Middle frontal gyrus (tissue), 1 donor: ENCODE results near the gene TAF6.
"Not testable (repeated sequence)": the region's sequence is repeated elsewhere in the genome, so short reads cannot be mapped to it uniquely, and the experiment has no call there.

ENCODE experiments used
- DNase-seq: peaks from one replicate; pipeline ENCODE4 v3.0.0-alpha.2; 2015; ENCODE audit warnings: low spot score; ENCODE audit errors: extremely low spot score

Gene TAF6

DNA sequence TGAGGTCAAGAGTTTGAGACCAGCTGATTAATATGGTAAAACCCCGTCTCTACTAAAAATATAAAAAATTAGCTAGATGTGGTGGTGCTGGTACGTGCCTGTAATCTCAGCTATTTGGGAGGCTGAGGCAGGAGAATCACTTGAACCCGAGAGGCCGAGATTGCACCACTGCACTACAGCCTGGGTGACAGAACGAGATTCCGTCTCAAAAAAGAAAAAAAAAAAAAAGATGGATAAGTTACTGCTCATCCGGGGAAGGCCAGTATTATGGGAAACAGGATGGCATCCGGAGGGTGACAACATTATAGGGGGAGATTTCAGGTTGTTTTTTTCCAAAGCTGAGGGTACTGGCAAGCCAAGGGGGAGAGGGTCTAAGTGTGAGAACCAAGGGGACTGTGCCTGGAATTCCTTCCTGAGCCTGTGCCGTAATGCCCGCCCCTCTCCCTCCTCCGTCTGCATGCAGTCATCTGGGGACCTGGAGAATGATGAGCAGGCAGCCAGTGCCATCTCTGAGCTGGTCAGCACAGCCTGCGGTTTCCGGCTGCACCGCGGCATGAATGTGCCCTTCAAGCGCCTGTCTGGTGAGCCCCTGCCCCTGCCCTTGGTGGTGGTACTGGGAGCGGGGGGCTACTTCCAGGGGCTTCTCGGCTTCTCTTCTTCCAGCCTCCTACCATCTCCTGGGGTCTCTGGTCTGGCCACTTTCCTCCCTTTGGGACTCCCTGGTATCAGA is 33.9 kb upstream of the TAF6 start:
- DNase-seq: no peak

DNA sequence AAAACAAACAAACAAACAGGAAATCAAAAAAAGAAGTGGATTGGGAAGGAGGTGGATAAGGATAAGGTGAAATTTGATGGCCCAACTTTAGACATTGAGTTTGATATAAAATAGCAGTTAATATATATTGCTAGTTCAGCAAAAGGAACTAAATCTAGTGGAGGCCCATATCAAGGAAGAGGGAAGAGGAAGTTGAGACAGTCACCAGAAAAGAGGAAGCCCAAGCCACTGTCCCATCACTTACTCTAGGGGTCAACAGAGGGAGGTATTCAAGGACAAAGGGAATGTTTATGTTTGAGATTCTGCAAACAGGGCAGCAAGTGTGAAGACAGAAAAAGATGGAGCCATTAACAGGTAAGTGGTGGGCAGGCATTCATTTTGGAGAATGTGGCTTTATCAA is 33.2 kb upstream of the TAF6 start:
- DNase-seq: no peak

DNA sequence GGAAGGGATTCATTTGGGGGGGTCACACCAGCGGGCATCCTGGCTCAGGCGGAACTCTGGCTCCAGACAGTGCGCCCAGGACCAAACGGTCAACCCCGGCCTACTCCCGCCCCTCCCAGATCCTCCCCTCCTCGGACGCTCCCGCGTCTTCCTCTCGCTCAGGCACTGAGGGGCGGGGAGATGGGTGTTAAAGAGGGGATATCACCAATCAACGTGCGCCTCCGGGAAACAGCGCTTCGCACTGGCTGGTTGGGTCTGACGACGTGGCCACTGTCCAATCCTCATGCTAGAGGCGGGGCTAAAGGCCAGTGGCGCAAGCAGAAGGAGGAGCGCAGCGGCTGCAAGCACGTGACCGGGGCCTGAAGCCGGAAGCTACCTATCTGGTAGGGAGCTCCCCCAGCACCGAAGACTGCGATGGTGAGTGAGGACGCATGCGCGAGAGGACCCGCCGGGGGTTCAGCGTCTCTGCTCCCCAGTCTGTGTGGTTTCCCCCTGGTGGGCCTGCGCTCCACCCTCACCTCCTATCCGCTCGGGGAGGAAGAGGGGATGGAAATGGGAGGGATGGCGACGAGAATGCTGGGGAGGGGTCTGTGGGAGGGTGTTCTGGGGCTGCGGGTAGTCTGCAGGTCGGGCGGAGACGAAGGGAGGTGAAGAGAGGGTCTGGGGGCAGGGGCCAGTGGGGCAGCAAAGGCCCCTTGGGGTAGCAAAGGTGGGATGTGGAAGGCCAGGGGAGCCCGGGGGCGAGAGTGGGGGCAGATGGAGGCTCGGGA is 29.6 kb upstream of the TAF6 start, which contains the start of gene LAMTOR4:
TSS of gene LAMTOR4 (plus strand) at position 360 of the 770 bp plus-strand sequence. CDS start at position 415, 55 bp downstream.
- peak; percentile 98 for DNase-seq

DNA sequence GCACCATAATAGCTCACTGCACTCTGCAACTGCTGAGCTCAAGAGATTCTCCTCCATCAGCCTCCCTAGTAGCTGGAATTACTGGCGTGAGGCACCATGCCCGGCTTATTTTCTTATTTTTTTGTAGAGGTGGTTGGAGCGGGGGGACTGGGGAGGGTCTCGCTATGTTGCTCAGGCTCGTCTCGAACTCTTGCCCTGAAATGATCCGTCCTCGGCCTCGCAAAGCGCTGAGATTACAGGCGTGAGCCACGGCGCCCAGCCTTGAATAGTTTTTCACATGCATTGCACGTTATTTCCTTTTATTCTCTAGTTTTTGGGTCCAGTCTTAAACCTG is 29.0 kb upstream of the TAF6 start:
- no peak for DNase-seq

DNA sequence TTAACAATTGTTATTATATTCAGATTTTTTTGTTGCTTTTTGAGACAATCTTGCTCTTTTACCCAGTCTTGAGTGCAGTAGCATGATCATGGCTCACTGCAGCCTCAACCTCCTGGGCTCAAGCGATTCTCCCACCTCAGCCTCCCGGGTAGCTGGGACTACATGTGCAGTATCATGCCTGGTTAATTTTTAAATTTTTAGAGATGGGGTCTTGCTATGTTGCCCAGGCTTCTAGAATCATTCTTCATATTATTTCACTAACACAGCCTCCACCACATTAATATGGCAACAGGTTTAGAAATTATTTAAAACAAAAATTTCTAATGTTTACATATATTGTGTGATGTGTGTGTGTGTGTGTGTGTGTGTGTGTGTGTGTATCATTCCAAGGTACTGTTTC is 28.1 kb upstream of the TAF6 start:
- no peak for DNase-seq

DNA sequence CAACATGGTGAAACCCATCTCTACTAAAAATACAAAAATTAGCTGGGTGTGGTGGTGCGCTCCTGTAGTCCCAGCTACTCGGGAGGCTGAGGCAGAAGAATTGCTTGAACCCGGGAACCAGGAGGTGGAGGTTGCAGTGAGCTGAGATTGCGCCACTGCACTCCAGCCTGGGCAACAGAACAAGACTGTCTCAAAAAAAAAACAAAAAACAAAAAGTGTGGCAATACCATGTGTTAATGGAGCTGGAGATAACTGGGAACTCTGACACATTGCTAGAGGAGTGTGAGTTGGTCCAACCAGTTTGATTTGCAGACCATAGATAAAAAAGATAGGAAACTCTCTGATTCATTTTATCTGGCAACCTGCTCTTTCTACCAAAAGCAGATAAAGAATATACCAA is 27.2 kb upstream of the TAF6 start:
- DNase-seq: not testable (repeated sequence)

DNA sequence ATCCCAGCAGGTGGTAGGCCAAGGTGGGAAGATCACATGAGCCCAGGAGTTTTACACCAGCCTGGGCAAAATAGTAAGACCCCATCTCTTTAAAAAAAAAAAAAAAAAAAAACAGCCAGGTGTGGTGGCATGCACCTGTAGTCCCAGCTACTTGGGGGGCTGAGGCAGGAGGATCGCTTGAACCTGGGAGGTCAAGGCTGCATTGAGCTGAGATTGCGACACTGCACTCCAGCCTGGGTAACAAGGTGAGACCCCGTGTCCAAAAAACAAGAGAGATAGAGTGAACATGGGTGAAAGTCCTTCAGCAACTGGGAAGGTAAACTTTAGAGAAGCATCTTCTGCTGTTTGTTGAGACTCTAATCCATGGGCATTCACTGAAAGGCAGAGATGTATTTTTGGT is 23.3 kb upstream of the TAF6 start:
- DNase-seq: no peak

DNA sequence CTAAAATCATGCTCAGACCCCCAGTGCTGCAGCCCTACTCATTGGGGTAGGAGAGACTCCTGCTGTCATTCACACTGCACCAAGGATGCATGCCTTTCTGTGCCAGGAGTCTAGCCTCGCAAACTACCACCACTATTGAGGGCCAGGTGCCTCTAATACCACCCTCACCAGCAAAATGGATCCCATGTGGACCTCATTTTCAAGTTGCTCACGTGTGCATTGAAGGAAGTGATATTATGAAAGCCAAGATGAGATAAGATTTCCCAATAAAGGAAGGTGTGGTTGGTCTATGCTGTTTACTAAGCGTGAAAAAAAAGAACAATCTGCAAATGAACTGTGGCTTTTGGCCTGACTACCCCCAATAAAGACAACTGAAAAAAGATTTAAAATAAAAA is 22.4 kb upstream of the TAF6 start:
- DNase-seq: no peak

DNA sequence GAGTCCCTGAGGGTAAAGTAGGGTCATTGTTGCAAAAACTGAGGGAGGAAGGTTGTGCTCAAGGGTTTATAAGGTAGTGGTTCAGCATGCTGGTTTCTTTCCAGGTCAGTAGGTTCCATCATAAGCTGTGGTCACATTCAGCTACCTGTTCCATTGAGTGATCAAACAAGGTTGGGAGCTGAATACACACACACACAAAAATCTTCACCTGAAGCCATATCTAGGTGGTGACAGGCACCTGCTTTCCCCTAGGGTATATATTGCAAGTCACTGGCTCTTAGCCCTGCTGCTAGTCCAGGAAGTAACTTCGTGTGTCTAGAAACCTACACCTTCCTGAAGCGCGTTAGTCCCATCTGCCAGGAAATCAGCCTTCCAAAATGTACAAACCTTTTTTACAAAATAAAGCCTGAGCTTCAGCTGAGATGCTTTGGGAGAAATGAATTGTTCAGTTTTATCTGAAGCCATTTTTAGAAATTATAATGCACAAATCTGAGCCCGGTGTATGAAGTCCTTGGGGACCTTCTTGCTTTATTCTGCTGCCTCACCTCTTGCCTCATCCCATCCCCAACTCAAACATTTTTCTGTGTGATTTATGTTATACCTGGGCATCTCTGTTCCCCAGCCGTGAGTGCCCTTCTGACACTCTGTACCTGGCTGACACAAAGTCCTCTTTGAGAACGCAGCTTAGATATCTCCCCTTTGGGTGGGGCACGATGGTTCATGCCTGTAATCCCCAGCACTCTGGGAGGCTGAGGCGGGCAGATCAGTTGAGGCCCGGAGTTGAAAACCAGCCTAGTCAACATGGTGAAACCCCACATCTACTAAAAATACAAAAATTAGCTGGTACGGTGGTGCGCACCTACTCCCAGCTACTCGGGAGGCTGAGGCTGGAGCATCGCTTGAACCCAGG is 18.9 kb upstream of the TAF6 start:
- DNase-seq: no peak

DNA sequence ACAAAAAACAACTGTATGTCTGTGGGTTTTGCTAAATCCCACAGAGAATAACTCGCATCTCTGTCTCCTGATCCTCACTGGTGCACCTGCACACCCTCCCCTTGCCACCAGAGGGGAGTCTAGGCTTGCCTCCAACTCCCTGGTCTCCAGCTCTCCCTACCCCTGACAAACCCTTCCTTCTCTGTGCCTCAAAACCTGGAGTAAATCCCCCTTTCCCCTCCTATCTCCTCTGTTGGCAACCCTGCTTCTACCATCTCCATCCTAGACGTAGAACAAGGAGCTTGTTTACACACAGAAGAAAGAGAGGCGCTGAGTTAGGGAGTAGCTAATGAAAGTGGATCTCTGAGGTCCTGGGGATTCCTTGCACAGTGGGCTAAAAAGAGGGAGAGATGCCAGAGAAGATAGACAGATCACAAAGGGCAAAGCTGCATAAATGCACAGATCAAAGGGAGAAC is 13.6 kb upstream of the TAF6 start:
- DNase-seq: no peak

DNA sequence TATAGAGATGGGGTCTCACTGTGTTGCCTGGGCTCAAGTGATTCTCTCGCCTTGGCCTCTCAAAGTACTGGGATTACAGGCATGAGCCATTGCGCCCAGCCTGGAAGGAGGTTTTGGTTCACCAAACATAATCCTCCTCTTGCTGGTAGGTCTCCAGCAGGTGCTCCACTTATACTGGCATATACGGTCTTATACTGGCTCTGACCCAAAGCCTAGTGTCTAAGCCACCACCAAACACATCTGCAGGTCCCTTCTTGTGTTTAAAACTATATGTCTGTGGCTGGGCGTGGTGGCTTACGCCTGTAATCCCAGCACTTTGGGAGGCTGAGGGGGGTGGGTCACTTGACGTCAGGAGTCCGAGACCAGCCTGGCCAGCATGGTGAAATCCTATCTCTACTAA is 13.0 kb upstream of the TAF6 start:
- DNase-seq: no peak

DNA sequence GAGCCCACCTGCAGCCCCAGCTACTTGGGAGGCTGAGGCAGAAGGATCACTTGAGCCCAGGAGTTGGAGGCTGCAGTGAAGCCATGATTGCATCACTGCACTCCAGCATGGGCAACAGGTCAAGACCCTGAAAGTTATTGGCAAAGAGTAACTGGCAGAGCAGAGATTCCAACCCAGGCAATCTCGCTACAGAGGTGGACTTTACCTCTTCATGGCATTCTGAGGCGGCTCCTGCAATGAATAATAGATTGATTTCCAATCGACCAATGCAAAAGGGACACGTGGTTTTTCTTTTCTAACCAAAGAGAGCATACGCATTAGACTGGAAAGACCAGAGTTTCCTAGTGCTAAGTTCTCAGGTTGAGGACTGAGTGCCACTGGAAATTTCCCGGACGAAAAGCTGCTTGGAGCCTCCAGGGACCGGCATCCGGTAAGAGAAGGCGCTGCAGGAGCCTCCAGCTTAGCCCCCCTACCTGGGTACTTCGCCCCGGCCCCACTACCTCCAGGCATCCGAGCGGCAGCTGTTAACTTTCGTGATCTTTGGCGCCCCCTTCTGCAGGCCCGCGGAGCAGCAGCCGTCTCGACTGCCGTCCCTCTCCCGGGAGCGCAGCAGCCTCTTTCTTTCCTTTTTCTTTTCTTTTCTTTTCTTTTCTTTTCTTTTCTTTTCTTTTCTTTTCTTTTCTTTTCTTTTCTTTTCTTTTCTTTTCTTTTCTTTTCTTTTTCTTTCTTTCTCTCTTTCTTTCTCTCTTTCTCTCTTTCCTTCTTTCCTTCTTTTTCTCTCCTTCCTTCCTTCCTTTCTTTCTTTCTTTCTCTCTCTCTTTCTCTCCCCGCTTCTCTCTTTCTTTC is 11.7 kb upstream of the TAF6 start:
- DNase-seq: no peak

DNA sequence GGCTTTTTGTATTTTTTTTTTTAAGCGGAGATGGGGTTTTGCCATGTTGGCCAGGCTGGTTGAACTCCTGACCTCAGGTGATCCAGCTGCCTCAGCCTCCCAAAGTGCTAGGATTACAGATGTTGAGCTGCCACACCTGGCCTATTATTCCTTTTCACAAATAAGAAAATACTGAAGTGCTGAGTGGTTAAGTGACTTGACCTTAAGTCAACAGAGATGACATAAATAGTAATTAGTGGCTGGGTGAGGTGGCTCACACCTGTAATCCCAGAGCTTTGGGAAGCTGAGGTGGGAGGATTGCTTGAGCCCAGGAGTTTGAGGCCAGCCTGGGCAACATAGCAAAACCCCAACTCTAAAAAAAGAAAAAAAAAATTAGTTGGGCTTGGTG is 11.1 kb upstream of the TAF6 start:
- not testable (repeated sequence) for DNase-seq

DNA sequence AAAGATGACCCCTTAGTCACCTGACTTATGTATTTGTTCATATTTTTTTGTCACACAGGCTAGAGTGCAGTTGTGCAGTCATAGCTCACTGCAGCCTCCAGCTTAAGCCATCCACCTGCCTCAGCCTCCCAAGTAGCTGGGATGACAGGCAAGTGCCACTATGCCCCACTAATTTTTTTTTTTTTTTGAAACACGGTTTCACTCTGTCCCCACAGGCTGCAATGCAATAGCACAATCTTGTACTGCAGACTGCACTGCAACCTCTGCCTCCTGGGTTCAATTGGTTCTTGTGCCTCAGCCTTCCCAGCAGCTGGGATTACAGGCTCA is 9.4 kb upstream of the TAF6 start:
- DNase-seq: no peak

DNA sequence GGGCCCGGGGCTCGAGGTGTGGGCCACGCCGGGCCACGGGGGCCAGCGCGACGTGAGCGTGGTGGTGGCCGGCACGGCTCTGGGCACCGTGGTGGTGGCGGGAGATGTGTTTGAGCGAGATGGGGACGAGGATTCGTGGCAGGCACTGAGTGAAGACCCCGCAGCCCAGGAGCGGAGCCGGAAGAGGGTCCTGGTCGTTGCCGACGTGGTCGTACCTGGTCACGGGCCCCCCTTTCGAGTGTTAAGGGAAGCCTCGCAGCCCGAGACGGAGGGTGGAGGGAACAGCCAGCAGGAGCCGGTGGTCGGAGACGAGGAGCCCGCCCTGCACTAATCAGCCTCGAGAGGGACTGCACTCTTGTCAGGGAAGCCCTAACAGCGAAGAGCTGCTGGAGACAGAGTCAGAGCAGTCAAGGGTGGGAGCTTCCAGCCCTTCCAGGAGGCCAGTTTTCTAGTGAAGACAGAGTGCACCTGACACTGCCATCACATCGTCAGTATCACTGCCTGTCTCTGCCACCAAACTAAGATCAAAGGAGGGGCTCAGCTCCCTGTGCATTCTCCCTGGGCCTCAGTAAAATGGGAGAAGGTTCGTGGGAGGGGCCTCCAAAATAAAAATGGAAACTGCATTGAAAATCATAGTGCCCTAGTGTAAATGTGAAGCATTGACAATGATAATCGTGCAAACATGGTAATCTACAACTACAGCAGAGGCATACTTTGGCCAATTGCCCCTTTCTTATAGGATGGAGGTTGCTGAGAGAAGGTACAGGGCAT is 8.9 kb upstream of the TAF6 start:
- no peak for DNase-seq

DNA sequence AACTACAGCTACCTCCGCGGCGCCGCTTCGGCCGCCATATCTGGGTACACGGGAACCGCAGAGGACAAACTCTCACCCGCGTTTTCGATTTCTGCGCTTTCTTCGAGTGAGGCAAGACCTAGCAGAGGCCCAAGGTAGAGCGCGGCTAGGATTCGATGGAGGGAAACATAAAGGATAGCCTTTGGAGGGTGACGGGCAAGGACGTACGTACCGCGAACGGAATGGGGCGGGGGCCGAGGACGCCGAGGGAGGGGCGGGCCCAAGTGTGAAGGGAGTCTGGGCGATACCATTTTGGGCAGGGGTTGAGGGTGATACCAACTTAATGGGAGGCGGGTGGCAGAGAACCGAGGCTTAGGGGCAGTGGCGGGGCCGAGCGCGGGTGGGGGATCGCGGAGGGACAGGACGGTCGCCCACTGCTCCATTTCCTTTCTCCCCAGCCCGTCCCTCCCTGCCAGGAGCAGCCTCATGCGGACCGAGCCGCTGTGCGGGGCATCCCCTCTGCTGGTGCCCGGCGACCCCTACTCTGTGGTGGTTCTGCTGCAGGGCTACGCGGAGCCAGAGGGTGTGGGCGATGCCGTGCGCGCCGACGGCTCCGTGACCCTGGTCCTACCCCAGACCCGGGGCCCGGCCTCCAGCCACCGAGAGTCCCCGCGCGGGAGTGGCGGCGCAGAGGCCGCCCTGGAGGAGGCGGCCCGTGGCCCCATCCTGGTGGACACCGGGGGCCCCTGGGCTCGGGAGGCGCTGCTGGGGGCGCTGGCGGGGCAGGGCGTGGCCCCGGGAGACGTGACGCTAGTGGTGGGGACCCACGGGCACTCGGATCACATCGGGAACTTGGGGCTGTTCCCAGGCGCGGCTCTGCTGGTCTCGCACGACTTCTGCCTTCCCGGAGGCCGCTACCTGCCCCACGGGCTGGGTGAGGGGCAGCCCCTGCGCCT is 8.0 kb upstream of the TAF6 start, which contains the start of gene MBLAC1:
TSS of gene MBLAC1 (plus strand) at position 37 of the 935 bp plus-strand sequence. CDS start at position 466, 429 bp downstream.
- DNase-seq: peak; percentile 73

DNA sequence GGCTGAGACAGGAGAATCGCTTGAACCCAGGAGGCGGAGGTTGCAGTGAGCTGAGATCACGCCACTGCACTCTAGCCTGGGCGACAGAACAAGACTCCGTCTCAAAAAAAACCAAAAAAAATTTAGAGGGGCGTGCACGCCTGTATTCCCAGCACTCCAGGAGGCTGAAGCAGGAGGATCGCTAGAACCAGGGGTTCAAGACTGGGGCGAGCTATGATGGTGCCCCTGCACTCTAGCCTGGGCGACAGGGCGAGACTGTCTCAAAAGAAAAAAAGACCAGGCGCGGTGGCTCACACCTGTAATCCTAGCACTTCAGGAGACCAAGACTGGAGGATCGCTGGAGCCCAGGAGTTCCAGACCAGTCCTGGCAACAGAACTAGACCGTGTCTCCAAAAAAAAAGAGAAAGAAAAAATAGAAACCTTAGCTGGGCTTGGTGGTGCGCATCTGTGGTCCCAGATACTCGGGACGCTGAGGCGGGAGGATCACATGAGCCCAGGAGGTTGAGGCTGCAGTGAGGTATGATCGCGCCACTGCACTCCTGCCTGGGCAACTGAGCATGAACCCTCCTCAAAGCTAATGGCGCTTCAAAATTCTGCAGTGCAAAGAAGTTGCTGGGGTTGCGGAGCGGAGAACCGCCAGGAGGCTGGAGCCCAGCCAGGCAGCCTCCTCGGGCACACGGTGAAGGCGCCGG is 7.2 kb upstream of the TAF6 start:
- DNase-seq: no peak
